ENCODE results near the gene NAPSA. TPM values are rescaled to one million over a fixed set of nuclear protein-coding genes. Genes with fewer than 3 reads are reported as not detected.

The NAPSA gene
- polyA plus RNA-seq, 1 donor from 2014 or later = not detected

DNA sequence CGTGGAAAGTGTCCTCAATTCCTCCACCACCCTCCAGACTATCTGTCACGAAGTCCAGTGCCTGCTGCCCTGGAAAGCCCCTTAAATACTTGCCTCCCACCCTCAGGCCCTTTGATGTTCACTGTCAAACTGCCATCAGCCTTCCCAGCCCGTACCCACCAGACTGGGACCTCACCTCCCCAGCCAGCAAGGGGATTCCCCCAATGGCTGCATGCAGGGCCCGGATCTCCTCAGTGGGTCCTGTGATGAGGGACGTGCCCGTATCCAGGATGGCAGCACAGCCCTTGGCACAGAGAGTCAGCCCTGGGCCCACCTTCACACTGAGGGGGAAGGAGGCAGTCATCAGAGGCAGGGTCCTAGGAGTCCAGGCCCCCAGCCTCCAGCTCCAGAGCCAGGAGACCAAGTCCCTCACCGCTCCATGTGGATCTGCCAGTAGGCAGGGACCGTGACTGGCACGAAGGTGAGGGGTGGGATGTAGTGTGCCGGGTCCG, 6.1 kb downstream of the NAPSA start:
- H3F3A ChIP-seq (ENCODE audit: insufficient read depth, low read length, poor library complexity, severe bottlenecking) = no peaks in the 10 kb centered on the region
- no peaks in the 10 kb centered on the region for H3K36me3 ChIP-seq (ENCODE audit: insufficient read depth, low read length)
- no peak overlapping the region for H2AFZ ChIP-seq (ENCODE audit: low read depth, low read length)
- no peaks in the 10 kb centered on the region for H3K9me3 ChIP-seq (ENCODE audit: low read length)
- no peak overlapping the region for H3K27ac ChIP-seq (ENCODE audit: low read length)
- no peaks in the 10 kb centered on the region for H3K9me2 ChIP-seq (ENCODE audit: insufficient read depth, low read length)
- no peak overlapping the region for H3K4me2 ChIP-seq (ENCODE audit: low read length)
- H3K4me3 ChIP-seq (ENCODE audit: low read length) = no peak overlapping the region
- H3K27me3 ChIP-seq (ENCODE audit: insufficient read depth, low read depth, low read length) = no peaks in the 10 kb centered on the region
- no peak overlapping the region for H3K9ac ChIP-seq (ENCODE audit: low read length)
- TF ChIP-seq RAD21 (conservative IDR thresholded peaks at IDR 0.05) = no peak
- TF ChIP-seq, protein P1, sequence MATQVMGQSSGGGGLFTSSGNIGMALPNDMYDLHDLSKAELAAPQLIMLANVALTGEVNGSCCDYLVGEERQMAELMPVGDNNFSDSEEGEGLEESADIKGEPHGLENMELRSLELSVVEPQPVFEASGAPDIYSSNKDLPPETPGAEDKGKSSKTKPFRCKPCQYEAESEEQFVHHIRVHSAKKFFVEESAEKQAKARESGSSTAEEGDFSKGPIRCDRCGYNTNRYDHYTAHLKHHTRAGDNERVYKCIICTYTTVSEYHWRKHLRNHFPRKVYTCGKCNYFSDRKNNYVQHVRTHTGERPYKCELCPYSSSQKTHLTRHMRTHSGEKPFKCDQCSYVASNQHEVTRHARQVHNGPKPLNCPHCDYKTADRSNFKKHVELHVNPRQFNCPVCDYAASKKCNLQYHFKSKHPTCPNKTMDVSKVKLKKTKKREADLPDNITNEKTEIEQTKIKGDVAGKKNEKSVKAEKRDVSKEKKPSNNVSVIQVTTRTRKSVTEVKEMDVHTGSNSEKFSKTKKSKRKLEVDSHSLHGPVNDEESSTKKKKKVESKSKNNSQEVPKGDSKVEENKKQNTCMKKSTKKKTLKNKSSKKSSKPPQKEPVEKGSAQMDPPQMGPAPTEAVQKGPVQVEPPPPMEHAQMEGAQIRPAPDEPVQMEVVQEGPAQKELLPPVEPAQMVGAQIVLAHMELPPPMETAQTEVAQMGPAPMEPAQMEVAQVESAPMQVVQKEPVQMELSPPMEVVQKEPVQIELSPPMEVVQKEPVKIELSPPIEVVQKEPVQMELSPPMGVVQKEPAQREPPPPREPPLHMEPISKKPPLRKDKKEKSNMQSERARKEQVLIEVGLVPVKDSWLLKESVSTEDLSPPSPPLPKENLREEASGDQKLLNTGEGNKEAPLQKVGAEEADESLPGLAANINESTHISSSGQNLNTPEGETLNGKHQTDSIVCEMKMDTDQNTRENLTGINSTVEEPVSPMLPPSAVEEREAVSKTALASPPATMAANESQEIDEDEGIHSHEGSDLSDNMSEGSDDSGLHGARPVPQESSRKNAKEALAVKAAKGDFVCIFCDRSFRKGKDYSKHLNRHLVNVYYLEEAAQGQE (IDR thresholded peaks at IDR 0.05; ENCODE audit: borderline replicate concordance) = no peak
- TF ChIP-seq, protein P2, sequence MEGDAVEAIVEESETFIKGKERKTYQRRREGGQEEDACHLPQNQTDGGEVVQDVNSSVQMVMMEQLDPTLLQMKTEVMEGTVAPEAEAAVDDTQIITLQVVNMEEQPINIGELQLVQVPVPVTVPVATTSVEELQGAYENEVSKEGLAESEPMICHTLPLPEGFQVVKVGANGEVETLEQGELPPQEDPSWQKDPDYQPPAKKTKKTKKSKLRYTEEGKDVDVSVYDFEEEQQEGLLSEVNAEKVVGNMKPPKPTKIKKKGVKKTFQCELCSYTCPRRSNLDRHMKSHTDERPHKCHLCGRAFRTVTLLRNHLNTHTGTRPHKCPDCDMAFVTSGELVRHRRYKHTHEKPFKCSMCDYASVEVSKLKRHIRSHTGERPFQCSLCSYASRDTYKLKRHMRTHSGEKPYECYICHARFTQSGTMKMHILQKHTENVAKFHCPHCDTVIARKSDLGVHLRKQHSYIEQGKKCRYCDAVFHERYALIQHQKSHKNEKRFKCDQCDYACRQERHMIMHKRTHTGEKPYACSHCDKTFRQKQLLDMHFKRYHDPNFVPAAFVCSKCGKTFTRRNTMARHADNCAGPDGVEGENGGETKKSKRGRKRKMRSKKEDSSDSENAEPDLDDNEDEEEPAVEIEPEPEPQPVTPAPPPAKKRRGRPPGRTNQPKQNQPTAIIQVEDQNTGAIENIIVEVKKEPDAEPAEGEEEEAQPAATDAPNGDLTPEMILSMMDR (IDR thresholded peaks at IDR 0.05; ENCODE audit: poor library complexity, severe bottlenecking) = no peak
- no peak for TF ChIP-seq POLR2AphosphoS5 (IDR thresholded peaks at IDR 0.05)
- no peak for TF ChIP-seq MXI1 (conservative IDR thresholded peaks at IDR 0.05; ENCODE audit: poor library complexity, severe bottlenecking)
- no peak for TF ChIP-seq EP300 (conservative IDR thresholded peaks at IDR 0.05; ENCODE audit: poor library complexity, severe bottlenecking)
- TF ChIP-seq SMC3 (conservative IDR thresholded peaks at IDR 0.05; ENCODE audit: poor library complexity) = no peak
- TF ChIP-seq EZH2 (IDR thresholded peaks at IDR 0.05; ENCODE audit: borderline replicate concordance, insufficient read depth, low read length, poor library complexity, severe bottlenecking) = no peak
- no peak for TF ChIP-seq TAF1 (IDR thresholded peaks at IDR 0.05; ENCODE audit: low read depth)
- H3K79me2 ChIP-seq (replicated peaks; ENCODE audit: insufficient read depth, low read length) = no peaks in the 10 kb centered on the region
- H4K20me1 ChIP-seq (ENCODE audit: insufficient read depth) = no peaks in the 10 kb centered on the region

DNA sequence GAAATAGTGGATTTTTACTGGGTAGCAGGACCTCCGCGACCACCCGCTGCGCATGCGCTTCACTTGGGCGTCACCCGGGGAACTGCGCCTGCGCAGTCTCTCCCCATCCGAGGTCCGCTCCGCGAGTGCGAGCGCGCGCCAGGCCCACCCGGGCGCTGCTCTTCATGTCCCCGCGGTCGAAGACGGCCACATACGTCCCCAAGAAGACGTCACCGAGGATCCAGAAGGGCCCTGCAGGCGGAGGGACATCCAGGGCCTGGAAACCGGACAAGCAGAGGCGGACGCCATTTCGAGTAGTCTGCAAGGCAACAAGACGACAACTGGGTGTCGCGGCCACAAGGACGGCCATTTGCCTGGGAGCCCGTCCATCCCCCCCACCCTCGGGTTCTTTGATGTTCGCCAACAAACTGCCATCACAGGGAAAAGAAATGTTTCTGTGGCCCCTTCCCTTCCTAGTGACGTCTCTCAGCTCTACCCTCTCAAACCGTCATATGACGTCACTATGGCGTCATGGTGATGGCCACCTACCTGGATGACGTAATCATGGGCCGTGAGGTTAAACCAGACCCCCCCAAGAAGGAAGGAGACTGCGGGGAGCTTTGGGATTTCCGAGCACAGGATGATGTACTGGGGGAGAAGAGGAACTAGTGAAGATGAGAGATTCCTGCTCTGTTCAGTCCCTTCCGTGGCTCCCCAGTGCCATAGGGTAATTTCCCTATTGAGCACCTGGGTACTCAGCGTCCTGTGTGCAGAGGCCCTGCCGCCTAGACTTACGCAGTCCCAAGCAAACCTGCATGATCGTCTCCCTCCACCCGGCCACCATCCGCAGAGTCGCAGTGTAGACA, 6.7 kb downstream of the NAPSA start:
- H3K4me2 ChIP-seq (ENCODE audit: low read length) = no peak overlapping the region
- H3F3A ChIP-seq (ENCODE audit: insufficient read depth, low read length, poor library complexity, severe bottlenecking) = no peaks in the 10 kb centered on the region
- no peak overlapping the region for H3K4me3 ChIP-seq (ENCODE audit: low read length)

More for the DNA sequence above, 6.7 kb downstream of the NAPSA start:
- Histone ChIP-seq H3K36me3 (ENCODE audit: insufficient read depth, low read length) (no peaks in the 10 kb centered on the region), H3K9ac (ENCODE audit: low read length) (no peak overlapping the region), H3K9me2 (ENCODE audit: insufficient read depth, low read length) (no peaks in the 10 kb centered on the region), H3K27ac (ENCODE audit: low read length) (no peak overlapping the region), H4K20me1 (ENCODE audit: insufficient read depth) (no peaks in the 10 kb centered on the region), H3K79me2 (replicated peaks; ENCODE audit: insufficient read depth, low read length) (no peaks in the 10 kb centered on the region), H2AFZ (ENCODE audit: low read depth, low read length) (no peak overlapping the region), H3K27me3 (ENCODE audit: insufficient read depth, low read depth, low read length) (no peaks in the 10 kb centered on the region), H3K9me3 (ENCODE audit: low read length) (no peaks in the 10 kb centered on the region)
- TF ChIP-seq MXI1 (conservative IDR thresholded peaks at IDR 0.05; ENCODE audit: poor library complexity, severe bottlenecking) (no peak), RAD21 (conservative IDR thresholded peaks at IDR 0.05) (no peak)
